GM18505 (cell line): ENCODE results near the gene ZNF782.
"Not testable (repeated sequence)": the region's sequence is repeated elsewhere in the genome, so short reads cannot be mapped to it uniquely, and the experiment has no call there.

ENCODE experiments used
- ATAC-seq: cut with Tn5 transposase; IDR thresholded peaks from one replicate; pipeline ENCODE4 v1.9.1; 2021; ENCODE audit not compliant: unreplicated experiment
- POLR2A ChIP-seq: IDR thresholded peaks from 4 replicates; pipeline ENCODE4 v1.6.1; 2011; ENCODE audit warnings: borderline replicate concordance; ENCODE audit not compliant: insufficient read depth, insufficient read length; ENCODE audit errors: extremely low read depth

ZNF782 gene

GRCh38 chr9:96853781-96854650, at the start of gene ZNF782:
Gene ZNF782, minus strand, starts transcription at chr9:96854514. Its CDS starts 2,553 bp downstream, at chr9:96851961.
- ATAC-seq, result peak; percentile 82
- TF ChIP-seq POLR2A, result peak; percentile 54

DNA sequence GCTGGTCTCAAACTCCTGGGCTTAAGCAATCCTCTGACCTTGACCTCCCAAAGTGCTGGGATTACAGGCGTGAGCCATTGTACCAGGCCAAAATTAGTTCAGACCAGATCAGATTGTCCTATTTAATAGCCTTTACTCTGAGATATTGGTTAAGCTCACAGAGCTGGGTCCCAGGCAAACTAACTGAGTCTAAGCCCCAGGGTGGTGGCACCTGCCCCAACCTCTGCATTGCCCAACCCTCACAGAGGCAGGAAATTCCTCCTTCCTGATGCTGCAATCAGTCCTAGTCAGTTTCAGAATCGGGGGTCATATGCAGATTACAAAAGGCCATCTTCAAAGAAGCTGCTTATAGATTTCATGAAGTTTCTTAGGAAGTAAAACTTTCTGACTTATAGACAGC, 45.7 kb upstream of the ZNF782 start:
- ATAC-seq, result not testable (repeated sequence)

DNA sequence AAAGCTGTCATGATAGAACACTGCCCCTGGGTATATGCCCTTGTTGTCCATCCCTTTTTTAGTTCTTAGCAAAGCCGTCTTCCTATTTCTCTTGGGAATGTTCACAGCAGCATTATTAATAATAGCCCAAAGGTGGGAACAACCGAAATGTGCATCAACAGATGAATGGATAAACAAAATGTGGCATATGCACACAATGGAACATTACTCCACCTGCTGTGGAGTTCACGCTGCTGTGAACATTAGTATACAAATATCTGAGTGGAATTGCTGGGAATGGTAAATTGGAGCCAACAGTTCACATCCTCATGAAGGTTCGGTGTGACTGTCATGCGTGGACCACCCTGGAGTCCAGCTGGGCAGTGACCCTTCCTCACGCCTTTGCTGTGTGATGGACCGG, 37.8 kb upstream of the ZNF782 start:
- TF ChIP-seq POLR2A, result no peak
- ATAC-seq, result no peak

GRCh38 chr9:96888591-96888990, 34.3 kb upstream of the ZNF782 start:
- ATAC-seq, result no peak
- TF ChIP-seq POLR2A, result no peak

DNA sequence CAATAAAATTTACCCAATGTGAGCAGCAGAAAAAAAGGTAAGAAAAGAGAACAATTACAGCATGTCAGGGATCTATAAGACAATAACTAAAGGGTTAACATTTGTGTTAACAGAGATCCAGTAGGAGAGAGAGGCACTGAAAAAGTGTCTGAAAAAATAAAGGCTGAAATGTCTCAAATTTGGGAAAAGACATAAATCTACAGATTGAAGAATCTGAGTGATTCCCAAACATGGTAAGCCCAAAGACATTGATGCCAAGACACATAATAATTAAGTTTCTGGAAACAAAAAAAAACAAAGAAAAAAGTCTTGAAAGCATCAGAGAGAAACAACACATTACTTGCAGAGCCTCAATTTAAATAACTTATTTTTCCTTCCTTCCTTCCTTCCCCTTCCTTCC, 31.1 kb upstream of the ZNF782 start:
- ATAC-seq, result no peak
- TF ChIP-seq POLR2A, result no peak

DNA sequence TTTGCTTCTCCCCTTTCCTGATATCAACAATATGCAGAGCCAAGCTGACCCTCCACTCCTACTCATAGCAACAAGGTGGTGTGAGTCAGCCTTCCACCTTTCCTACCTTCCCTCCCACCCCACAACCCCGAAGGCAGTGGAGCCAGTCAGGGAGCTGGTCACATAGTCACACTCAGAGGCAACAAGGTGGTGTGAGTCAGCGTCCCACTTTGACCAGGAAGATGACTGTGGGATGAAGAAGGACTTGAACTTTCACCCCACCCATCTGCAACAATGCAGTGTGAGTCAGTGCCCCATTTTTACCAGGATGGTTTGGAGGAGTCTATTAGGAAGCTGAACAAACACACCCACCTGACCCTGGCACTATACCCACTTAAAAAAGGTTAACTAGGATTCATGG, 30.1 kb upstream of the ZNF782 start:
- no peak for TF ChIP-seq POLR2A
- no peak for ATAC-seq

- ATAC-seq, result no peak
These were observed 29.6 kb upstream of the ZNF782 start for GRCh38 chr9:96883922-96884321.

DNA sequence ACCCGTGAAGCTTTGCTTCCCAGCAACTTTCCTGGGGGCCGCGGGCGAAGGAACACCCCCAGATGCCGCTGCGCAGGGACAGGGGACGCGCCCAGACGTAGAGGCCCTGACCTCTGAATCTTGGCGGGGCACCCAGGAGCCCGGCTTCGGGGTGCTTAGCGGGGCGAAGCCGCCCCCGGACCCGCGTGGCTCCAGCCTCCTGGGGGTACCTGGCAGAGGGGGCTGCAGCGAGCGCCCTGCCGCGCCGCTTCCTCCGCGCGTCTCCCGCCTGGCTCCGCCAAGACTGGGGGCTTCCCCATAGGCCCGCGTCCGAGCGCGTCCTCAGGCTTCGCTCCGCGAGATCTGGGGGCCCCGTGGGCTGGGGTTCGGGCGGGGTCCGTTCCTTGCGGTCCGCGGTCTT, 23.0 kb upstream of the ZNF782 start:
- TF ChIP-seq POLR2A, result no peak
- no peak for ATAC-seq

More at GRCh38 chr9:96883922-96884321, 29.6 kb upstream of the ZNF782 start:
- no peak for TF ChIP-seq POLR2A

DNA sequence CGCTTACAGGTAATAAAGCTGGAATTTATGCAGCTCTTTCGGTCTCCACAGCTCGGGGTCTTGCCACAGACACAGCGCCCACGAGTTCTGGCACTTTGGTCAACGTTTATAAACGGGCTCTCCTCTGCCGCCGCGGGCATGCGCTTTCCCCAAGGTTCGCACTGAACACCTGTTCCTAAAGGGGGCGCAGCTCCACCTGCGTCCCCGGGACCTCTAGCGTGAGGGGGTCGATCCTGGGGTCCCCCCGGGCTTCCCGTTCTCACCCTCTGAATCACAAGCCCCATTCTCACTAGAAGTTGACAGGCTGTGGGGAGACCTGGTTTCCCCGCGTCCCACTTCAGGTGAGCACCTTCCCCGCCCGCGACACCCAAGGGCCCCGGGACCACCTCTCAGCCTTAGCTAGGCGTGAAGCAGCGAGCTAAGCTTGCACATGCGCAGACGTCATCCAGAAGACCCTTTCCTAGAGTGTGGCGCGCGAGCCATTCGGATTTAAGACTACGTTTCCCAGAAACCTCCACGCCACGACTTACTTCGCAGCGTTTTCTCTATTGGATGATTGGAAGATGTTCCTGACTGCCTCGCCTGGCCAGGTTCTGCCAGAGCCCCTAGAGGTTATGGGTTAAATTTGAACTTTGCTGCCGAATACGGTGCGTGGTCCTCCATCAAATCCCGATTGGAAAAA, 21.3 kb upstream of the ZNF782 start:
- ATAC-seq, result peak; percentile 42

DNA sequence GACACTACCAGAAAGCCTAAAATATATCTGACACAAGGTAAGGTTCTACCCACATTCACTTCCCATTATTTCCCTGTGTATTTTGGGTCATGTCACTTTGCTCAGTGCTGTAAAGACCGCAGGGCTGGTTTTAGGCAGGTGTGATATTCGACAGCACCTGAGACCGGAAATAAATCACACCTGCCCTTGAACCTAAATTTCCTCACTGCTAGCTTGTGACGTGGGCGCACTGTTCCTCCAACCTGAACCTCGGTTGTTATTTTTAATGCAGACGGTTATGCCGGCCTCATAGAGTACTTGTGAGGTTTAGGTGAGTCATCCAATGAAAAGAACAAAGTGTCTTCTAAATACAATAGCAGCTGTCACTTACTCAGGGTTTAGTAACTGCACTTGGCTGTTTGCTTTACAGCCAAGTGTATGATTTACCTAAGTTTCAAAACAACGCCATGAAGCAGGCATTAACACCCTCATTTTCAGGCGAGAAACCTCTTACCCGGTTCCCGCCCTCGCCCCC, 20.7 kb upstream of the ZNF782 start:
- ATAC-seq, result peak; percentile 57
- TF ChIP-seq POLR2A, result no peak

More for the DNA sequence above, 21.3 kb upstream of the ZNF782 start:
- peak; percentile 19 for TF ChIP-seq POLR2A

GRCh38 chr9:96874201-96874785, 20.0 kb upstream of the ZNF782 start:
- ATAC-seq, result no peak
- TF ChIP-seq POLR2A, result no peak

DNA sequence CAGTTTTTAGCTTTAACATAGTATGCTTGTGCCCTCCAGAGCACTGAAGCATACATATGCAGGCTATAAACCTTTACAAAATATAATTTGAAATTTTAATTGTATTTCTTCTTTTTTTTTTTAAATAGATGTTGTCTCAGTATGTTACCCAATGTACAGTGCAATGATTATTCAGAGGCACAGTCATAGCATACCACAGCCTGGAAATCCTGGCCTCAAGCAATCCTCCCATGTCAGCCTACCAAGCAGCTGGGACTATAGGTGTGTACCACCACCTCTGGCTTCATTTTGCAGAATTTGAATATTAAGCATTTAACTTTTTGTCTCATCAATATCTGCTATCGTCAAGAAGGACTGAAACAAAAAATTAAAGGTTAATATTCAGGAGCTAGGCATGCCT, 16.9 kb upstream of the ZNF782 start:
- no peak for ATAC-seq
- TF ChIP-seq POLR2A, result no peak

- ATAC-seq, result no peak
These were observed 14.4 kb upstream of the ZNF782 start for GRCh38 chr9:96868709-96869108.

More at GRCh38 chr9:96868709-96869108, 14.4 kb upstream of the ZNF782 start:
- TF ChIP-seq POLR2A, result no peak
